Measurements from ENCODE around the gene ETNPPL. TPM values are rescaled to one million over a fixed set of nuclear protein-coding genes. Genes with fewer than 3 reads are reported as not detected.
"Not testable (repeated sequence)": the region's sequence is repeated elsewhere in the genome, so short reads cannot be mapped to it uniquely, and the experiment has no call there.

ETNPPL gene
- total RNA-seq, 1 experiment from 2014 or later: not detected

DNA sequence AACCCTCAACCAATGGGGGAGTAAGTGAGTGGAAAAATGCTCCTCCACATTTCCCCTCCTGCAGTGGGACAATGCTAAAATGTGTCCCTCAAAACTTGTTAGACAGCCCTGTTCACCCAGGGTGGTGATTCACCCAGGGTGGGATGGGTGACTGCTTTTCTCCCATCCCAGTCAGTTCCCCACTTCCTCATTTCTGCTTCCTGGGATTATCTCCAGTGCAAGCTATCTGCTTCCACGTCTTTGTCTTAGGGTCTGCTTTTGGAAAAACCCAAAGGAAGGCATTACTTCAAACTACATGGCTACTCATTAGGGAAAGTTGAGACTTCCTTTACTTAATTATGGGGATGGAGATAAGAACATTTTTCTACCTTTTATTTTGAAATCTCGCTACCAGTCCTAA is 45.5 kb downstream of the ETNPPL start:
- no peaks in the 10 kb centered on the region for H4K20me1 ChIP-seq (ENCODE audit: insufficient read depth)
- BruUV-seq (replicated peaks): no TSS peak
- H3K79me2 ChIP-seq (ENCODE audit: low read depth): no peaks in the 10 kb centered on the region
- H3K36me3 ChIP-seq (ENCODE audit: low read depth): no peaks in the 10 kb centered on the region
- no peaks in the 10 kb centered on the region for H3K9me3 ChIP-seq (ENCODE audit: insufficient read depth, low read depth)
- H3K27ac ChIP-seq: no peak overlapping the region
- TF ChIP-seq, protein P1, sequence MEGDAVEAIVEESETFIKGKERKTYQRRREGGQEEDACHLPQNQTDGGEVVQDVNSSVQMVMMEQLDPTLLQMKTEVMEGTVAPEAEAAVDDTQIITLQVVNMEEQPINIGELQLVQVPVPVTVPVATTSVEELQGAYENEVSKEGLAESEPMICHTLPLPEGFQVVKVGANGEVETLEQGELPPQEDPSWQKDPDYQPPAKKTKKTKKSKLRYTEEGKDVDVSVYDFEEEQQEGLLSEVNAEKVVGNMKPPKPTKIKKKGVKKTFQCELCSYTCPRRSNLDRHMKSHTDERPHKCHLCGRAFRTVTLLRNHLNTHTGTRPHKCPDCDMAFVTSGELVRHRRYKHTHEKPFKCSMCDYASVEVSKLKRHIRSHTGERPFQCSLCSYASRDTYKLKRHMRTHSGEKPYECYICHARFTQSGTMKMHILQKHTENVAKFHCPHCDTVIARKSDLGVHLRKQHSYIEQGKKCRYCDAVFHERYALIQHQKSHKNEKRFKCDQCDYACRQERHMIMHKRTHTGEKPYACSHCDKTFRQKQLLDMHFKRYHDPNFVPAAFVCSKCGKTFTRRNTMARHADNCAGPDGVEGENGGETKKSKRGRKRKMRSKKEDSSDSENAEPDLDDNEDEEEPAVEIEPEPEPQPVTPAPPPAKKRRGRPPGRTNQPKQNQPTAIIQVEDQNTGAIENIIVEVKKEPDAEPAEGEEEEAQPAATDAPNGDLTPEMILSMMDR (conservative IDR thresholded peaks at IDR 0.05): no peak
- no peak for TF ChIP-seq EZH2 (IDR thresholded peaks at IDR 0.05; ENCODE audit: low read depth)
- H3K27me3 ChIP-seq (ENCODE audit: insufficient read depth, low read depth): no peaks in the 10 kb centered on the region
- no peaks in the 10 kb centered on the region for H3K9me2 ChIP-seq (ENCODE audit: insufficient read depth)
- H2AFZ ChIP-seq: no peak overlapping the region
- no peak for DNase-seq
- intact Hi-C loops (cut with micrococcal nuclease; ENCODE audit: unreplicated experiment): no loop called here
- no peak overlapping the region for H3K4me2 ChIP-seq
- H3K4me3 ChIP-seq: no peak overlapping the region
- H3K4me1 ChIP-seq (replicated peaks; ENCODE audit: insufficient read depth): no peaks in the 10 kb centered on the region
- ChIA-PET CTCF (no interaction called here), POLR2A (ENCODE audit: unreplicated experiment) (no interaction called here)
- H3F3A ChIP-seq (ENCODE audit: insufficient read depth, low read depth): no peaks in the 10 kb centered on the region

DNA sequence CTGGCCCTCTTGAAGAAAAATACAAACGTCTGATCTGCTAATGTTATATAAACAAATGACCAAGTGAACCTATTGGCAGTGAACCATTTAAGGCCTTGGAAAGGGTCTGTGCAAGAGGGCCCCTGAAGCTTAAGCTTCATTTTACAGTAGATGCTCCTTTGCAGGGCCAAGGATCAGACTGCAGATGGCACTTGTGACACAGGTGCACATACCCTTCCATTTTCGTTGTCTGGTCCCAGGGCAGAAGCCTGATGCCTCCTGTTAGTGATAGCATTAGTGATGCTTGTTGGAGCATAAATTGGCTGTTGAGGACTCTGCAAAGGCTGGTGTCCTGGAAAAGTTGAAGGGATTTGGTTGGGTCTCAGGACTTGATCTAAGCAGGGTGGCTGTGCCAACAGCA is 46.5 kb downstream of the ETNPPL start:
- TF ChIP-seq EZH2 (IDR thresholded peaks at IDR 0.05; ENCODE audit: low read depth): no peak
- TF ChIP-seq, protein P1 (conservative IDR thresholded peaks at IDR 0.05): no peak
- no peak for DNase-seq
- BruUV-seq (replicated peaks): no TSS peak

DNA sequence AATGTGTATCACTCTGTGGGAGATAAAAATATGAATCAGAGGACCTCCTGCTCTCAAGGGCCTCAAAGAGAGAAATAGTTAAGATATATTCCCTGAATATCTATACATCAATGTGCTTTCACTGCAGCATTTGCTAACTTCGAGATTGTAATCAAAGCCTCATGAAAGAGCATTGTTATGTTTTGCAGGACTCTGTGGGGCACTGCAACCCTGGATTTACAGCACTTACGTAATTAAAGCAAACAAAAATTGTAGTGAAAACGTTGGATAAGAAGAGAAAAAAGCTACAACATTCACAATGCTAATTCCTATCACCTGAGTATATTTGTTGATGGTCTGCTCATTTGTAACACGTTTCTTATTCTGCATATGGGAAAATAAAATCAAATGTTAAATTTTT is 48.0 kb downstream of the ETNPPL start:
- H3K9me3 ChIP-seq (ENCODE audit: insufficient read depth, low read depth): no peaks in the 10 kb centered on the region
- no peaks in the 10 kb centered on the region for H3K9me2 ChIP-seq (ENCODE audit: insufficient read depth)
- no peak overlapping the region for H3K4me2 ChIP-seq
- no peak overlapping the region for H3K4me3 ChIP-seq
- no peak overlapping the region for H2AFZ ChIP-seq
- TF ChIP-seq, protein P1 (conservative IDR thresholded peaks at IDR 0.05): no peak
- TF ChIP-seq EZH2 (IDR thresholded peaks at IDR 0.05; ENCODE audit: low read depth): no peak
- ChIA-PET POLR2A (ENCODE audit: unreplicated experiment) (no interaction called here), CTCF (no interaction called here)
- no TSS peak for BruUV-seq (replicated peaks)
- H3K27ac ChIP-seq: no peak overlapping the region
- no peaks in the 10 kb centered on the region for H3K4me1 ChIP-seq (replicated peaks; ENCODE audit: insufficient read depth)
- intact Hi-C loops (cut with micrococcal nuclease; ENCODE audit: unreplicated experiment): no loop called here
- H3F3A ChIP-seq (ENCODE audit: insufficient read depth, low read depth): no peaks in the 10 kb centered on the region
- H3K36me3 ChIP-seq (ENCODE audit: low read depth): no peaks in the 10 kb centered on the region
- DNase-seq: no peak
- H4K20me1 ChIP-seq (ENCODE audit: insufficient read depth): no peaks in the 10 kb centered on the region
- H3K79me2 ChIP-seq (ENCODE audit: low read depth): no peaks in the 10 kb centered on the region
- no peaks in the 10 kb centered on the region for H3K27me3 ChIP-seq (ENCODE audit: insufficient read depth, low read depth)

More for the DNA sequence above, 46.5 kb downstream of the ETNPPL start:
- Histone ChIP-seq H3K9me2 (ENCODE audit: insufficient read depth) (no peaks in the 10 kb centered on the region), H3K4me3 (no peak overlapping the region), H3K79me2 (ENCODE audit: low read depth) (no peaks in the 10 kb centered on the region), H3K27me3 (ENCODE audit: insufficient read depth, low read depth) (no peaks in the 10 kb centered on the region), H3K4me2 (no peak overlapping the region), H3F3A (ENCODE audit: insufficient read depth, low read depth) (no peaks in the 10 kb centered on the region), H4K20me1 (ENCODE audit: insufficient read depth) (no peaks in the 10 kb centered on the region), H2AFZ (no peak overlapping the region), H3K9me3 (ENCODE audit: insufficient read depth, low read depth) (no peaks in the 10 kb centered on the region), H3K4me1 (replicated peaks; ENCODE audit: insufficient read depth) (no peaks in the 10 kb centered on the region), H3K27ac (no peak overlapping the region), H3K36me3 (ENCODE audit: low read depth) (no peaks in the 10 kb centered on the region)
- intact Hi-C loops (cut with micrococcal nuclease; ENCODE audit: unreplicated experiment): no loop called here
- ChIA-PET POLR2A (ENCODE audit: unreplicated experiment) (interaction anchor here (0.7 kb wide), 1 partner anchor 40 kb away, joined by 3 read pairs; no protein-coding TSS in a partner anchor), CTCF (no interaction called here)

DNA sequence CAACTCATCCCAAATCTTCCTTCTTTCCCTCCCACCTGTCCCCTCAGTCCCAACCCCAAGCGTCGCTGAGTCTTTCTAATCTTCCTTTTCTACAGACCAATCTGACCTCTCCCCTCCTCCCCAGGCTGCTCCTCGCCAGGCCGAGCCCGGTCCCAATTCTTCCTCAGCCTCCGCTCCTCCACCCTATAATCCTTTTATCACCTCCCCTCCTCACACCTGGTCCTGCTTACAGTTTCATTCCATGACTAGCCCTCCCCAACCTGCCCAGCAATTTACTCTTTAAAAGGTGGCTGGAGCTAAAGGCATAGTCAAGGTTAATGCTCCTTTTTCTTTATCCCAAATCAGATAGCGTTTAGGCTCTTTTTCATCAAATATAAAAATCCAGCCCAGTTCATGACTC is 52.3 kb downstream of the ETNPPL start:
- H3K9me3 ChIP-seq (ENCODE audit: insufficient read depth, low read depth); intact Hi-C loops (cut with micrococcal nuclease; ENCODE audit: unreplicated experiment); H3K79me2 ChIP-seq (ENCODE audit: low read depth); DNase-seq; H3K27ac ChIP-seq; H4K20me1 ChIP-seq (ENCODE audit: insufficient read depth); H3K9me2 ChIP-seq (ENCODE audit: insufficient read depth); POLR2A ChIA-PET (ENCODE audit: unreplicated experiment); BruUV-seq (replicated peaks); H3K4me3 ChIP-seq; H3K4me1 ChIP-seq (replicated peaks; ENCODE audit: insufficient read depth); H3F3A ChIP-seq (ENCODE audit: insufficient read depth, low read depth); CTCF ChIA-PET; H3K27me3 ChIP-seq (ENCODE audit: insufficient read depth, low read depth); H3K4me2 ChIP-seq; H2AFZ ChIP-seq; H3K36me3 ChIP-seq (ENCODE audit: low read depth): not testable (repeated sequence)

Measured in PC-9 (cell line).